LNCAP (cell line): ENCODE data around the gene TBPL1.

Experiments used
- TF ChIP-seq, protein P1 (sequence below): fragments of 450-650 bp; IDR thresholded peaks from 2 replicates; pipeline ENCODE4 v1.5.1; 2017; ENCODE audit warnings: mild to moderate bottlenecking

Gene TBPL1

GRCh38 chr6:133921249-133921859, 31.7 kb upstream of the TBPL1 start:
- TF ChIP-seq, protein P1, sequence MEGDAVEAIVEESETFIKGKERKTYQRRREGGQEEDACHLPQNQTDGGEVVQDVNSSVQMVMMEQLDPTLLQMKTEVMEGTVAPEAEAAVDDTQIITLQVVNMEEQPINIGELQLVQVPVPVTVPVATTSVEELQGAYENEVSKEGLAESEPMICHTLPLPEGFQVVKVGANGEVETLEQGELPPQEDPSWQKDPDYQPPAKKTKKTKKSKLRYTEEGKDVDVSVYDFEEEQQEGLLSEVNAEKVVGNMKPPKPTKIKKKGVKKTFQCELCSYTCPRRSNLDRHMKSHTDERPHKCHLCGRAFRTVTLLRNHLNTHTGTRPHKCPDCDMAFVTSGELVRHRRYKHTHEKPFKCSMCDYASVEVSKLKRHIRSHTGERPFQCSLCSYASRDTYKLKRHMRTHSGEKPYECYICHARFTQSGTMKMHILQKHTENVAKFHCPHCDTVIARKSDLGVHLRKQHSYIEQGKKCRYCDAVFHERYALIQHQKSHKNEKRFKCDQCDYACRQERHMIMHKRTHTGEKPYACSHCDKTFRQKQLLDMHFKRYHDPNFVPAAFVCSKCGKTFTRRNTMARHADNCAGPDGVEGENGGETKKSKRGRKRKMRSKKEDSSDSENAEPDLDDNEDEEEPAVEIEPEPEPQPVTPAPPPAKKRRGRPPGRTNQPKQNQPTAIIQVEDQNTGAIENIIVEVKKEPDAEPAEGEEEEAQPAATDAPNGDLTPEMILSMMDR: peak; percentile 73

- TF ChIP-seq, protein P1: peak; percentile 83
Observed at GRCh38 chr6:133923938-133924593, 29.0 kb upstream of the TBPL1 start.

DNA sequence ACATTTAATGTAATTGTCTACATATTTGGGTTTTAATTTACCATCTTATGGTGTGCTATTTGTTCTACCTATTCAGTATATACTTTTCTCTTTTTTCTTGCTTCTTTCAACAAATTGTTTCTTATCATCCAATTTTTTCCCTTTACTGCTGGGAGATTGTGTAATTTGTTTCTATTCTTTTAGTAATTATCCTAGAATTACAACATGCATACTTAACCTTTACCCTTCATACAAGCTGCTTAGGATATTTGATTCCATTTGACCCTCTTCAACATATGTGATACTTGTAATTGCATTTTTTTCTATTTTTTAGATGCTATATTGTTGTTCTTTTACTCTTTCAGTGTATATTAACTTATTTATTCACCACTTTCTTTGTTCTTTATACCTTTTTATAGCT, 15.1 kb upstream of the TBPL1 start:
- TF ChIP-seq, protein P1: no peak

GRCh38 chr6:133938533-133938932, 14.5 kb upstream of the TBPL1 start:
- TF ChIP-seq, protein P1: no peak

DNA sequence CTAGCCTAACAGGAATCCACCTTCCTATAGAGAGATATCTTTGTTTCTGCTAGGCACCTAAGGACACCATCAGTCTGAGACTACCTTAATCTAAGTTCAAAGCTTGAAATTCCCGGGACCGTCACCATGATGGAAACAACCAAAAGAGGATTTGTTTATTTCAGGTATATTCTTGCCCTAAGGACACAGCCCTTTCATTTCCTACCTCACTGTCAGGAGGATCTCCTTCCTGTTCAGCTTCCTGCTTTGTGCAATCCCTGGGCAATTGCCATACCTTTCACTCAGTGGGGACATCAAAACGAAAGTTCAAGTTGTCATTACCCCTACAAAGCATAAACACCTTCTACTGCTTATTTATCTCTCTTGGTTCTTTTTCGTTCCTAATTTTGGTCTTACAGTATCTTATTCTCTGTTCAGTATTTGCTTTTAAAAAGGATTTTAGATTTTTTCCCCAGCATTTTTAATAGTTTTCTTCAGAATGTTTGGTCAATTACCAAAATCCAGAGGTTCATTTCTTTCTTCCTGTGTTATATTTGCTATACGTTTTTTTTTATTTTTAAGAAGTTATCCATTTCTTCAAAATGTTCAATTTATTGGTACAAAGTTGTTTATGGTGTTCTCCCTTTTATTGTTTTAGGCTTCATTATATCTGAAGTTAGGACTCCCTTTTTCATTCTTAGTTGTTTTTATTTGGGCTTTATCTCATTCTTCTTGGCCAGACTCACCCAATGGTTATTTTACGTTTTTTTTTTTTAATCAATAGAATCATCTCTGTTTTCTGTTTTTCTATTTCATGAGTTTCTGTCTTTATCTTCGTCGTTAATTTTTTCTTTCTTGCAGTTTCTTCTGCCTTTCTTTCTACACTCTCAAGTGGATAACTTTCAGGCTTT, 13.0 kb upstream of the TBPL1 start:
- TF ChIP-seq, protein P1: no peak

- TF ChIP-seq, protein P1: no peak
Observed at GRCh38 chr6:133945158-133945557, 7.9 kb upstream of the TBPL1 start.

DNA sequence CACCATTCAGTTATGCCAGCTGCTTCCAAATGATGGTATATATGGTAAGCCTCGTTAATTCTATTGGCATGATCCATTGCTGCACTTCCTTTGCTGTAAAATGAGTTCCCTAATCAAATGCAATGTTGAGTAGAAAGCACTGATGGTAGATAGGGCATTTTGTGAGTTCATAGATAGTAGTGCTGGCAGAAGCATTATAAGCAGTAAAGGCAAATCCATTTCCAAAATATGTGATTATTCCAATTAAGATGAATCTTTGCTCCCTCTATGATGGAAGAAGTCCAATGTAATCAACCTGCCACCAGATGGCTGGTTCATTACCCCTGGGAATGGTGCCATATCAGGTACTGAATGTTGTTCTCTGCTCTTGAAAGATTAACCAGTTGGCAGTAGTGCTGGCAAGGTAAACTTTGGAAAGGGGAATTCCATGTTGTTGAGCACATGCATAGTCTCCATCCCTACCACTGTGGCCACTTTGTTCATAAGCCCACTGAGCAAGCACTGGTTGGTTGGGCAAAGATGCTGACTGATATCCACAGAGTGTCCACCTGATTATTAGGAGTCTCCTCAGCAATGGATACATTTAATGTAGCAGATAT, 5.6 kb upstream of the TBPL1 start:
- TF ChIP-seq, protein P1: no peak
